OCI-LY7 (cell line): Measurements from ENCODE around the gene COX7A2L.

ENCODE experiments used
- CTCF ChIP-seq: fragments of 200-600 bp; sonication (generic); conservative IDR thresholded peaks from 2 replicates; pipeline ENCODE4 v1.5.1; 2014; ENCODE audit warnings: mild to moderate bottlenecking, antibody characterized with exemption, low read length, moderate library complexity, mixed read lengths
- EZH2phosphoT487 ChIP-seq: fragments of 200-600 bp; sonication (generic); IDR thresholded peaks from 2 replicates; pipeline ENCODE4 v1.6.1; 2018; ENCODE audit warnings: low read depth, borderline replicate concordance, mild to moderate bottlenecking, mixed run types, antibody characterized with exemption, low read length, moderate library complexity, mixed read lengths

- TF ChIP-seq CTCF: 0 out of 2 replicates have a peak, but pooled peaks have one; percentile 14
- TF ChIP-seq EZH2phosphoT487: no peak
Observed at GRCh38 chr2:42385225-42385624, 24.2 kb upstream of the COX7A2L start.
